H1 (cell line): ENCODE results near the gene MRPS10. TPM values are rescaled to one million over a fixed set of nuclear protein-coding genes. Genes with fewer than 3 reads are reported as not detected.

ENCODE experiments used
- CTCF ChIA-PET: fragments of 300-600 bp; sonication (Branson Sonifier 250); formaldehyde crosslinking; loops from one replicate; lab custom pipeline; 2021; ENCODE audit not compliant: partially characterized antibody; lab: Charles Lee
- POLR2A ChIA-PET: fragments of 300-600 bp; sonication (Branson Sonifier 250); formaldehyde crosslinking; loops from one replicate; lab custom pipeline; 2021; ENCODE audit warnings: inconsistent platforms; ENCODE audit not compliant: partially characterized antibody; lab: Charles Lee
- DNase-seq, 2 experiments: peaks; one replicate each; pipeline versions ENCODE4 v3.0.0 to v3.0.0-alpha.2; 2010 to 2022; ENCODE audit warnings: low spot score in 2 of 2, low read depth in 1 of 2, mixed read lengths in 1 of 2
- FAIRE-seq: peaks from 2 replicates; lab custom pipeline; 2011; peaks lifted over from hg19 to GRCh38; lab: Jason Lieb, UNC
- H2AFZ ChIP-seq: 2 replicates; pipeline ENCODE4 v1.8.1; 2012; ENCODE audit warnings: low read length, inconsistent platforms
- H2AK5ac ChIP-seq: 2 replicates; pipeline ENCODE4 v1.6.1; 2013; ENCODE audit warnings: low read depth, low read length
- H2BK120ac ChIP-seq: replicated peaks from 2 replicates; pipeline ENCODE3; 2013; ENCODE audit warnings: low read depth, low read length, inconsistent platforms
- H2BK12ac ChIP-seq: 2 replicates; pipeline ENCODE4 v1.6.1; 2013; ENCODE audit warnings: low read depth, low read length
- H2BK15ac ChIP-seq: 2 replicates; pipeline ENCODE4 v1.6.1; 2013; ENCODE audit warnings: low read length
- H2BK20ac ChIP-seq: 2 replicates; pipeline ENCODE4 v1.6.1; 2013; ENCODE audit warnings: low read length
- H2BK5ac ChIP-seq: 2 replicates; pipeline ENCODE4 v1.6.1; 2013; ENCODE audit warnings: low read depth, low read length
- H3K14ac ChIP-seq: 2 replicates; pipeline ENCODE4 v1.6.1; 2013; ENCODE audit warnings: inconsistent platforms; ENCODE audit not compliant: insufficient read length
- H3K18ac ChIP-seq: 2 replicates; pipeline ENCODE4 v1.6.1; 2013; ENCODE audit warnings: low read length; ENCODE audit errors: extremely low read depth
- H3K23ac ChIP-seq: 2 replicates; pipeline ENCODE4 v1.6.1; 2013; ENCODE audit warnings: inconsistent platforms; ENCODE audit not compliant: insufficient read length
- H3K23me2 ChIP-seq: 2 replicates; pipeline ENCODE4 v1.6.1; 2013; ENCODE audit warnings: low read depth, low read length
- H3K27ac ChIP-seq: 2 replicates; pipeline ENCODE4 v1.6.1; 2011; ENCODE audit warnings: low read depth, low read length, inconsistent platforms
- H3K27me3 ChIP-seq, 4 experiments: replicated peaks in 1 of 4; 1 replicate in 1 of 4; 2 replicates in 3 of 4; pipeline versions ENCODE4 v1.6.1 to v1.8.1; 2011 to 2013; ENCODE audit warnings: low read length in 3 of 4, mild to moderate bottlenecking in 3 of 4, inconsistent platforms in 2 of 4, mixed read lengths in 2 of 4, moderate library complexity in 1 of 4; ENCODE audit not compliant: control insufficient read depth in 3 of 4, insufficient read depth in 3 of 4; ENCODE audit errors: extremely low read depth in 1 of 4
- H3K36me3 ChIP-seq, 4 experiments: 2 replicates each; pipeline versions ENCODE4 v1.6.1 to v1.8.1; 2011 to 2013; ENCODE audit warnings: mild to moderate bottlenecking in 4 of 4, low read length in 3 of 4, moderate library complexity in 2 of 4, control low read depth in 1 of 4, inconsistent platforms in 1 of 4; ENCODE audit not compliant: insufficient read depth in 4 of 4, control insufficient read depth in 2 of 4
- H3K4ac ChIP-seq: replicated peaks from 2 replicates; pipeline ENCODE3; 2013; ENCODE audit warnings: low read length, low read depth, mixed read lengths, inconsistent platforms; ENCODE audit not compliant: insufficient read length
- H3K4me1 ChIP-seq, 4 experiments: replicated peaks in 1 of 4; 1 replicate in 1 of 4; 2 replicates in 3 of 4; pipeline versions ENCODE4 v1.6.1 to v1.8.1; 2011 to 2013; ENCODE audit warnings: low read length in 3 of 4, inconsistent platforms in 2 of 4, mixed read lengths in 1 of 4; ENCODE audit not compliant: insufficient read depth in 4 of 4, control insufficient read depth in 3 of 4
- H3K4me2 ChIP-seq, 2 experiments: 2 replicates each; pipeline versions ENCODE4 v1.6.1 to v1.8.1; 2011 to 2013; ENCODE audit warnings: low read depth in 2 of 2, low read length in 2 of 2, control low read depth in 1 of 2, inconsistent platforms in 1 of 2, mild to moderate bottlenecking in 1 of 2; ENCODE audit not compliant: insufficient read depth in 1 of 2
- H3K4me3 ChIP-seq, 4 experiments: fragments of 200-600, 300-600 bp in 1 of 4; sonication (generic), shearing (Covaris generic), sonication (Bioruptor Twin) in 1 of 4; 2 replicates each; pipeline versions ENCODE4 v1.5.1 to v1.8.1; 2011 to 2016; ENCODE audit warnings: low read length in 4 of 4, low read depth in 3 of 4, control low read depth in 2 of 4, inconsistent platforms in 2 of 4, mild to moderate bottlenecking in 2 of 4, mixed read lengths in 1 of 4, moderate library complexity in 1 of 4; ENCODE audit not compliant: insufficient read depth in 2 of 4; ENCODE audit errors: extremely low read depth in 1 of 4
- H3K56ac ChIP-seq: replicated peaks from 2 replicates; pipeline ENCODE3; 2013; ENCODE audit warnings: low read depth, mild to moderate bottlenecking, mixed read lengths, low read length, inconsistent platforms; ENCODE audit not compliant: insufficient read length
- H3K79me1 ChIP-seq: 2 replicates; pipeline ENCODE4 v1.6.1; 2013; ENCODE audit warnings: low read depth, low read length, control low read depth
- H3K79me2 ChIP-seq, 2 experiments: 2 replicates each; pipeline versions ENCODE4 v1.6.1 to v1.8.1; 2012 to 2013; ENCODE audit warnings: low read length in 2 of 2, mild to moderate bottlenecking in 2 of 2, inconsistent platforms in 1 of 2; ENCODE audit not compliant: insufficient read depth in 2 of 2, control insufficient read depth in 1 of 2
- H3K9ac ChIP-seq, 4 experiments: replicated peaks in 1 of 4; 1 replicate in 1 of 4; 2 replicates in 3 of 4; pipeline versions ENCODE4 v1.6.1 to v1.8.1; 2011 to 2013; ENCODE audit warnings: low read depth in 3 of 4, low read length in 3 of 4, control low read depth in 2 of 4, mild to moderate bottlenecking in 2 of 4, moderate library complexity in 2 of 4, inconsistent platforms in 1 of 4; ENCODE audit errors: extremely low read depth in 1 of 4
- H3K9me3 ChIP-seq, 2 experiments: 2 replicates each; pipeline versions ENCODE4 v1.6.1 to v1.8.1; 2012 to 2013; ENCODE audit warnings: mild to moderate bottlenecking in 2 of 2, moderate library complexity in 2 of 2, control low read depth in 1 of 2, inconsistent platforms in 1 of 2, low read depth in 1 of 2, low read length in 1 of 2, mixed read lengths in 1 of 2; ENCODE audit not compliant: insufficient read depth in 2 of 2
- H4K20me1 ChIP-seq, 2 experiments: replicated peaks in 1 of 2; 2 replicates each; pipeline versions ENCODE3 to v1.8.1; 2011 to 2013; ENCODE audit warnings: inconsistent platforms in 2 of 2, low read length in 2 of 2, mild to moderate bottlenecking in 1 of 2; ENCODE audit not compliant: insufficient read depth in 2 of 2, control insufficient read depth in 1 of 2
- H4K5ac ChIP-seq: 2 replicates; pipeline ENCODE4 v1.6.1; 2013; ENCODE audit warnings: low read length, low read depth, mixed read lengths, inconsistent platforms; ENCODE audit not compliant: insufficient read length
- H4K8ac ChIP-seq: 2 replicates; pipeline ENCODE4 v1.8.0; 2013; ENCODE audit warnings: mild to moderate bottlenecking, moderate library complexity, low read length, inconsistent platforms; ENCODE audit not compliant: insufficient read depth; ENCODE audit errors: extremely low read depth
- H4K91ac ChIP-seq: replicated peaks from 2 replicates; pipeline ENCODE3; 2013; ENCODE audit warnings: low read length, mixed read lengths, inconsistent platforms; ENCODE audit not compliant: insufficient read length
- BCL11A ChIP-seq, 2 experiments: IDR thresholded peaks; one replicate each; pipeline ENCODE4 v1.6.1; 2011; ENCODE audit warnings: low read depth in 2 of 2, low read length in 2 of 2, mild to moderate bottlenecking in 2 of 2
- BRCA1 ChIP-seq: IDR thresholded peaks from 2 replicates; pipeline ENCODE4 v1.6.1; 2012; ENCODE audit warnings: low read depth, low read length, improper control_type of control experiment
- CHD2 ChIP-seq: IDR thresholded peaks from 2 replicates; pipeline ENCODE4 v1.6.1; 2012; ENCODE audit warnings: low read length, improper control_type of control experiment
- JUND ChIP-seq: IDR thresholded peaks from 2 replicates; pipeline ENCODE4 v1.6.1; 2011; ENCODE audit warnings: mild to moderate bottlenecking, improper control_type of control experiment, low read length
- KDM1A ChIP-seq: fragments of 200-600, 300-600 bp; sonication (generic); IDR thresholded peaks from 2 replicates; pipeline ENCODE4 v1.7.1; 2016; ENCODE audit warnings: mild to moderate bottlenecking, low read length, borderline replicate concordance
- MAFK ChIP-seq: IDR thresholded peaks from 2 replicates; pipeline ENCODE4 v1.6.1; 2012; ENCODE audit warnings: low read depth, mild to moderate bottlenecking, improper control_type of control experiment, low read length
- PHF8 ChIP-seq: fragments of 200-600 bp; sonication (generic); conservative IDR thresholded peaks from 2 replicates; pipeline ENCODE4 v1.7.1; 2012; ENCODE audit warnings: low read depth, mild to moderate bottlenecking, inconsistent platforms, low read length, moderate library complexity
- RNF2 ChIP-seq: fragments of 200-900, 300-1000 bp; sonication (generic); IDR thresholded peaks from 2 replicates; pipeline ENCODE4 v1.7.1; 2016; ENCODE audit warnings: borderline replicate concordance, low read depth, mild to moderate bottlenecking, antibody characterized with exemption, low read length; ENCODE audit not compliant: poor library complexity, severe bottlenecking; ENCODE audit errors: missing control alignments
- SIN3A ChIP-seq, 2 experiments: IDR thresholded peaks in 1 of 2; conservative IDR thresholded peaks in 1 of 2; 2 replicates each; pipeline ENCODE4 v1.6.1; 2011 to 2012; ENCODE audit warnings: low read length in 2 of 2, improper control_type of control experiment in 1 of 2, low read depth in 1 of 2, mild to moderate bottlenecking in 1 of 2
- TBP ChIP-seq: IDR thresholded peaks from 2 replicates; pipeline ENCODE4 v1.6.1; 2011; ENCODE audit warnings: low read depth, low read length, improper control_type of control experiment
- WGBS, 2 experiments: shearing (Covaris generic) in 1 of 2; methylation state at CpG; one replicate each; pipeline versions ENCODE4 v1.1.6 to v1.1.7; 2013 to 2015; ENCODE audit warnings: low lambda C conversion rate in 2 of 2, mixed read lengths in 2 of 2, inconsistent platforms in 1 of 2, low coverage in 1 of 2, missing lambda C conversion rate in 1 of 2; ENCODE audit not compliant: insufficient replicate concordance in 2 of 2, insufficient coverage in 1 of 2, insufficient read length in 1 of 2; ENCODE audit errors: extremely low coverage in 1 of 2, missing lambda C conversion rate in 1 of 2; 5-methylcytosine and 5-hydroxymethylcytosine counted together
- polyA plus RNA-seq, 7 experiments: library from polyadenylated mRNA; depleted of rRNA in 3 of 7; stranded (reverse) in 5 of 7; unstranded in 2 of 7; fragments of >200 nt in 5 of 7; fragments of 200-250 nt in 2 of 7; gene quantifications; 1 replicate in 5 of 7; 2 replicates in 1 of 7; 4 replicates in 1 of 7; pipeline versions ENCODE4 v1.2.1 to v1.2.3, GENCODE V29; 2011 to 2013; ENCODE audit warnings: missing spikeins in 2 of 7, mixed read lengths in 2 of 7
- total RNA-seq: library from RNA; stranded (reverse); fragmentation: NEBNext Ultra II Directional; extraction: Animal tissue kit (Norgen Biotek cat#: 25700); gene quantifications from 2 replicates; pipeline ENCODE4 v1.2.1, GENCODE V29; 2021
- TF ChIP-seq, protein P1 (sequence below): IDR thresholded peaks from 2 replicates; pipeline ENCODE4 v1.6.1; 2012; ENCODE audit warnings: low read length, inconsistent platforms

The MRPS10 gene
- total and polyA plus RNA-seq, 2 of the 8 experiments (the other 6 are each of a cell fraction or from before 2014, with no cell fraction given), result 20.5 to 33.6 TPM

DNA sequence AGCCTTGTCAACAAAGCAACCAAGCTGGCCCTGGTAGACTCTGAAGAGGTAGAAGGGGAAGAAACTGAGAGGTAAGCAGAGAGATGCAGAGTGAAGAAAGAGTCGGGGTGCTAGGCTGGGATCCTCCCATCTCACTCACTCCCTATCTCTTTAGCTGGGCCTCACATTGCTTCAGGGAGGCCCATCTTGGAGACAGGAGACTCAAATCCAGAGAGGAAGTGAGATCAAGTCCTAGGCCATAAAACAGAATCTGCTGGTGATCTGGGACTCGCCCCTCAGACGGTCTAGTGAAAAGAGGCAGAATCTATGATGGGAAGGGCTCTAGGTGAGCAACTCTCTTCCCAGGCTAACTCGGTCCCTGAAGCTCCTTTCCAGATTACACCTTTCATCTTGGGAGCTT lies 22.2 kb downstream of the MRPS10 start:
- Histone ChIP-seq H3K9ac (no peak overlapping the region), H2BK20ac (no peak overlapping the region), H3K36me3 (no peaks in the 10 kb centered on the region), H2AK5ac (no peak overlapping the region), H3K56ac (no peak overlapping the region), H3K79me2 (no peaks in the 10 kb centered on the region), H2BK12ac (no peak overlapping the region), H4K20me1 (no peaks in the 10 kb centered on the region), H3K4me3 (no peak overlapping the region), H2BK15ac (no peak overlapping the region), H3K27ac (no peak overlapping the region), H3K18ac (no peak overlapping the region), H4K5ac (no peak overlapping the region), H2AFZ (no peak overlapping the region), H3K4ac (no peak overlapping the region), H3K4me1 (peaks cover 0 to 4% (median 2%) of the 10 kb centered on the region in 4 experiments; a peak in 5 of 7 replicates), H3K4me2 (no peak overlapping the region), H3K23ac (no peak overlapping the region), H2BK5ac (no peak overlapping the region), H4K8ac (no peak overlapping the region), H3K9me3 (no peaks in the 10 kb centered on the region), H3K27me3 (peaks cover 0 to 3% (median 0%) of the 10 kb centered on the region in 4 experiments; a peak in 1 of 7 replicates), H3K79me1 (no peaks in the 10 kb centered on the region), H4K91ac (no peak overlapping the region), H2BK120ac (no peak overlapping the region), H3K14ac (no peak overlapping the region), H3K23me2 (0 out of 2 replicates have a peak, but pooled peaks cover under 1% of the 10 kb centered on the region)
- CTCF ChIA-PET, result interaction anchor here (0.6 to 4.6 kb wide), 7 partner anchors 10 to 808 kb away, joined by 3 to 26 read pairs (median 5); no protein-coding TSS in a partner anchor
- DNase-seq (no peak), FAIRE-seq (no peak)
- POLR2A ChIA-PET, result interaction anchor here (0.7 to 2.5 kb wide), 3 partner anchors 8 to 35 kb away, joined by 3 to 11 read pairs (median 3); no protein-coding TSS in a partner anchor
- WGBS, 2 experiments, result 91% methylated on average over 4 of the region's 4 CpGs; no CpG with 5 or more reads in 1 of the 2 experiments
- no peak for TF ChIP-seq BCL11A (IDR thresholded peaks at IDR 0.05; ENCODE audit: low read depth in 2 of 2, low read length in 2 of 2)
- no peak for TF ChIP-seq RNF2
- TF ChIP-seq BRCA1, result no peak
- TF ChIP-seq CHD2, result no peak
- no peak for TF ChIP-seq PHF8
- TF ChIP-seq SIN3A (conservative IDR thresholded peaks at IDR 0.05 in 1 of 2, IDR thresholded peaks at IDR 0.05 in 1 of 2; ENCODE audit: low read depth in 1 of 2, low read length in 2 of 2), result no peak
- TF ChIP-seq KDM1A, result no peak
- TF ChIP-seq, protein P1, sequence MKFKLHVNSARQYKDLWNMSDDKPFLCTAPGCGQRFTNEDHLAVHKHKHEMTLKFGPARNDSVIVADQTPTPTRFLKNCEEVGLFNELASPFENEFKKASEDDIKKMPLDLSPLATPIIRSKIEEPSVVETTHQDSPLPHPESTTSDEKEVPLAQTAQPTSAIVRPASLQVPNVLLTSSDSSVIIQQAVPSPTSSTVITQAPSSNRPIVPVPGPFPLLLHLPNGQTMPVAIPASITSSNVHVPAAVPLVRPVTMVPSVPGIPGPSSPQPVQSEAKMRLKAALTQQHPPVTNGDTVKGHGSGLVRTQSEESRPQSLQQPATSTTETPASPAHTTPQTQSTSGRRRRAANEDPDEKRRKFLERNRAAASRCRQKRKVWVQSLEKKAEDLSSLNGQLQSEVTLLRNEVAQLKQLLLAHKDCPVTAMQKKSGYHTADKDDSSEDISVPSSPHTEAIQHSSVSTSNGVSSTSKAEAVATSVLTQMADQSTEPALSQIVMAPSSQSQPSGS, result no peak
- TF ChIP-seq MAFK, result no peak
- TF ChIP-seq JUND, result no peak
- no peak for TF ChIP-seq TBP
